HG02588 (cell line): Measurements from ENCODE around the gene BMP6.

Experiments
- ATAC-seq: cut with Tn5 transposase; IDR thresholded peaks from one replicate; pipeline ENCODE4 v1.9.1; 2021; ENCODE audit warnings: mild to moderate bottlenecking, moderate library complexity; ENCODE audit not compliant: unreplicated experiment

Gene BMP6

DNA sequence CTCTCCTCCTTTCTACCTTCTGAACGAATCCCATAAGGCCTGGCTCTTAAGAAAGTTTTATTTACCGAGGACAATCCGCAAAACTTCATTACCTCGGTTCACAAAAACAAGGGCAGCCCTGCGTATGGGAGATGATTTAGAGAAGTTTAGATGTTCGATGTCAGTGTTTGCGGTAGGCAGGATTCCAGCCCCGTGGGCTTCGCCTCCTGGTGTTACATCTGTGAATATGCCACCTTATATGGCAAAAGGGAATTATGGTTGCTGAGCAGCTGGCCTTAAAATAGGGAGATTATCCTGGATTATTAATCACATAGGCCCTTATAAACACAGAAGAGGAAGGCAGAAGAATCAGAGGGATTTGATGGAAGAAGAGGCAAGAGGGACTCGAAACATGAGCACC is 21.1 kb downstream of the BMP6 start:
- ATAC-seq = no peak

DNA sequence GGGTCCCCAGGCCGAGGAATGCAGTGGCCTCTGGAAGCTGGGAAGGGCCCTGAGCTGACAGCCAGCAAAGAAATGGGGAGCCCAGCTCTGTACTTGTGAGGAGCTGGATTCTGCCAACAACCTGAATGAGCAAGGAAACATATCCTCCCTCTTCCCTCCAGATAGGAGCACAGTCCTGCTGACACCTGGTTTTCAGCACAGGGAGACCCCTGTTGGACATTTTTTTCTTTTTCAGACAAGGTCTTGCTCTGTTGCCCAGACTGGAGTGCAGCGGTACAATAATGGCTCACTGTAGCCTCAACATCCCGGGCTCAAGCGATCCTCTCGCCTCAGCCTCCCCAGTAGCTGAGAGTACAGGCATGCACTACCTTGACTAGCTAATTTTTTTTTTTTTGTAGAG is 21.5 kb downstream of the BMP6 start:
- no peak for ATAC-seq

DNA sequence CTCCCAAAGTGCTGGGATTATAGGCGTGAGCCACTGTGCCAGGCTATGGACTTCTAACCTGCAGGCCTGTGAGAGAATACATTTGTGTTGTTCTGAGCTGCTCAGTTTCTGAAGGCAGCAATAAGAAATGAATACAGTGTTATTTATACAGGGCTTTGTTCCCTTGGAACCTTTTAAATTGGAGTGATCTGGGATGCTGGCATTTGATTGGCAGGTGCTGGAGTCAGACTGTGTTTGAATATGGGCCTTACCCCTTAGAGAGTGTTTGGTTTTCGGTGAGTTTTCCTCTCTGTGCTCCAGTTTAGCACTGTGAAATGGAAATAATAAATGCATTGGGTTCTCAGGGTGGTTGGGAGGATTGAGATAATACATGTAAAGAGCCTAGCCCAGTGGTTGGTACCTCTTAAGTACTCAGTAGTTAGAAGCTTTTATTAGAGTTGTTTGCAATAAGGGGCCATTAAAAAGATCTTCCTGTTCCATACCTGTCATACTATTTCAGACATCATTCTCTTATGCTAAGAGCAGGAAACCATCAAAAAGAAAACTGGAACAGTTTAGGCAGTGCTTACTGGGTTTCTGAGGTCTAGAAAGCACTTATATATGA is 22.1 kb downstream of the BMP6 start:
- no peak for ATAC-seq

DNA sequence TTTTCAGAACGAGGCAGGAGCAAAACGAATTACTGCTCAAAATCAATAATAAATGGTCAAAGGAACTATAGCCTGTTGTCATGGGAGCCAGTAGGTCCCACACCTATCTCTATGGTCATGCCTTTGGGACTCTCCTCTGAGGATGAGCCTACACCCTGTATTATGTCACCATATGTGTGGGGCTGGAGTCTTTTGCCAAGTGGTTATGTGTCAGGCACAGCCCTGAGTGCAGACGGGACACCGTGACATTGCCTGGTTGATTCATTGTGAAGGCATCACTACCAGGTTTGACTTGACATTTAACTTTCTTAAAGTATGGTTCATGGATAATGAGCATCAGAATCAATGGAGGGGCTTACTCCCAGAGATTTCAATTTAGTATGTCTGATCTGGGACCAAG is 23.6 kb downstream of the BMP6 start:
- no peak for ATAC-seq

DNA sequence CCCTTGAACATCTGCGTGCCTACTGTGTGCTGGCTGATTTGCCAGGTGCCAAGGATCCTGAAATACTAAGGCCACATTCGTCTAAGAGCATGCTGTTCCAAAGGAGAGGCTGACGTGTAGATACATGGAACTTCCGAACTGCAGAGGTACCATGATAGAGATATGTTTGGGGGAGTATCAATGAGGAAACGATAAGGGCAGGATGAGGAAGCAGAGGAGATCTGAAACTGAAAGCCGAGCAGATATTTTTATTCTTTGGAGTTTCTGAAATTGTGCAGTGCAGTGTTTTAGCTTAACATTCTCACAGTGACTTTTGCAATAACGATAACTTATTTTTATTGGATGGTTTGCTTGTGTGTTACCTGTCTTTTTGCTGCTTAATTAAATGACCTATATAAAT is 24.3 kb downstream of the BMP6 start:
- ATAC-seq = no peak

DNA sequence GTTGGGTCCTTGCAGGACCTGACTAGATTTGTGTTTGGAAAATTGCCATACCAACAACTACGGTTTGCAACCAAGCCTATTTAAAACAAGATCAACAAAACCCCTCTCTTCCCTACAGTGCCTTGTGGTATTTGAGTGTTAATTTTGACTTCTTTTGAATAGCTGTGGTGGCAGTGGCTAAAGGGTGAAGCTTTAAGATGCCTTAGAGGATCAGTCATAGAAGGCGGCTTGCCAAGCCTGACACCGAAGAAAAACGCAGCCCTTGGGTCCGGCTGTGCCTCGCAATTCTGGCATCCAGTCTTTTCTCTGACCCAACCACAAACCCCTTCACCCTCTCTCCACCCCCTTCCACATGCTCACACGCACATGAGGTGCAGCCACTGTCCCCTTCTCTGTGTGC is 32.6 kb downstream of the BMP6 start:
- ATAC-seq = no peak

DNA sequence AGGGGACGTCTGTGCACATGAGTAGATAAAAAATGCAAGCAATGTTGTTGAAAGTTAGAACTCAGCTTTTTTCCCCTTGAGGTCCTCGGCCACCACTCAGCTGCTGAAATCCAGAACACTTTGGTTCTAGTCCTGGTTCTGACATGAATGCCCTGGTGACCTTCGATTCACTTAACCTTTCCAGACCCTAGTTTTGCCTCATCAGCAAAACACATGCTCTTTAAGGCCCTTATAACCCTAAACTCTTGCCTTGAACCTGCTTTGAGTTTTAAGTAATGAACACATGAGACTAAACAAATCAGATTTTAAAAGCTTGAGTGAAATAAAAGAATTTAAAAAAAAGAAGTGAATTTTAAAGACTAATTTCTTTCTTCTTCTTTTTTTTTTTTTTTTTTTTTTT is 33.4 kb downstream of the BMP6 start:
- ATAC-seq = no peak

DNA sequence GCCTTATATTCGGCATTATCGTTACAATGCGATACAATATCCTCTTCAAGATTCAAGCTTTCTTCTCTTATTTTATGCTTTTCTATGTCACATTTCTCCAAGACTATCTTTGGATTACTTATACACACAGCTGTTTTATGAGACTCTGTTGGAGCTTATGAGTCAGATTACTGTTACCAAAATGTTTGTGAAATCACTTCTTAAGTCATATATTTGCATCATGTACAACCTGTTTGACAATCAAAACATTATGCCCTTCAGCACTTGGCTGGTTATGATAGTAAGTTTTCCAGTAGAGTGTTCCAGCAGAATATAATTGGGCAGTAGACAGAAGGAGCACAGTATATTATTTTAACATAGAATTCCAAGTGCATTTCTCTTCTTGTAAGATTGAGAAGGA is 35.2 kb downstream of the BMP6 start:
- no peak for ATAC-seq

DNA sequence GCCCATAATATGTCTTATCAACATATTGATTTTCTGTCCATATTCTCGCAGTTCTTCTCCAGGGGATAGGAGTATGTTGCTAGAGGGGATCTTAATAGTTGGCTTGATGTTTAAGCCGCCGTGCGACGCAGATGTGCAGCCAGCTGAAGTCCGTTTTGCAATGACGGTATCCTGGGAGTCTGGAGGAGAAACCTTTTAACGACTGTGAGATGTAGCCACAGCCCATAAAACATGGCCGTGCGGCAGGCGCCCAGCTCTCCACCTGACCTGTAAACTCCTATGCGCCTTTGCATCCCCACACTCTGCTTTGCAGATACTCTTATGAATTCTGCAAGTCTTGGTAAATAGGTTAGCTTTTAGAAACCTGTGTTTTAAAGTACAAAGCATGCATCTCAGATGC is 36.9 kb downstream of the BMP6 start:
- no peak for ATAC-seq

DNA sequence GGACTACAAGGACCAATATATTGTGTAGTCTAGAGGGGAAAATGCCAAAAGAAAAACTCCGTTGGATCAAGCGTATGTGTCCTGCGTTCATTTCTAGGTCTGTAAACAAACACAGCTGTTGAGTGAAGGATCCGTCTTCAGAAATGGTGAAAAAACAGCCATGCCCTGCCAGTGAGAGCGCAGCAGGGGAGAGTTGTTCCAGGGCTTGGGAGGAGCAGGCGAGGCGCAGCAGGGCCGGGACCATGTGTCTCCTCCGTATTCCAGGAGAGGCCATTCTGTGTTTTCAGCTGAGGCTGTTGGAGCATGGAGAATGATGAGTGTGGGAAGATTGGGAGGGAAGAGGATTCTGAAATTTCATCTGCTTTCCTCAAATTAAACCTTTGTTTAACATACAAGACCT is 38.0 kb downstream of the BMP6 start:
- ATAC-seq = no peak

DNA sequence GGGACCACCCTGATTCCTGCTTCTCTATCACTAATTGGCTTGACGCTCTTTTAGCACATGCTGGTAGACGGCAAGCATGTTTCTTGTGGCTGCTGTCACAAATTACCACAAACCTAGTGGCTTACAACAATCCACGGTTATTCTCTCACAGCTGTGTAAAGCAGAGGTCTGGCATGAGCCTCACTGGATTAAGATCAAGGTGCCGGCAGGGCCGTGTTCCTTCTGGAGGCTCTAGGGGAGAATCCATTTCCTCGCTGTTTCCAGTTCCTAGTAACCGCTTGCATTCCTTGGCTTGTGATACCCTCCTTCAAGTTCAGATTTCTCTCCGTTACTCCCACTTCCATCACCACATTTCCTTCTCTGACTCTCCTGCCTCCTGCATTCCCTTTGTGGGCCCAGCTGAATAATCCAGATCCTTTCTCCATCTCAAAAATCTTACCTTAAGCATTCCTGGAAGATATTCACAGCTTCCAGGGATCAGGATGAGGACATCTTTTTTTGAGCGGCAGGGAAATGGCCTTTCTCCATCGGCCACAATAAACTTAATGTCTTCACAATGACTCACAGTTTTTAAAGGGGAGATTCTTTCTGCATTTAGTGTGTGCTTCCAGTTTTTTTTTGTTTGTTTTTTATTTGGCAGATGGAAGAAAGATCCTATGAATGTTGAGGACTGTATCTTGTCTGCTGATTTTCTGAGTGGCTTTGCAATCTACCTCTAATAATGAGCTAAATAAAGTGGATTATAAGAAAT is 39.9 kb downstream of the BMP6 start:
- no peak for ATAC-seq

DNA sequence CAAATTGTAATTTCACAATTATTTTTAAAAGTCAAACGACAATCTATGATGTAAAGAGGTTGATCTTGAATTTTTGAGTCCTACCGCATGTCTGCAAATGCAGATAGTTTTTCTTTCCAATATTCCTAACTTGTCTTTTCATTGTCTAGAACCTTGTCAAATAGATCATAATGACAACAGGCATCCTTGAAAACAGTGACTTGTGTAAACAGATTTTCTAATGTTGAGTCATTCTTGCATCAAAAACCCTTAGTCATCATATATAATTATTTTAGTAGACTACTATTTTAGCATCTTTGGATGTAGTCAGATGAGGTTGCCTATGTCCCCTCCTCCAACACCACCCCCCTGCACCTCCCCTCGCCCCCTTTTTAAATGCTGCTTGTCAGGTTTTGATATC is 43.8 kb downstream of the BMP6 start:
- ATAC-seq = no peak

DNA sequence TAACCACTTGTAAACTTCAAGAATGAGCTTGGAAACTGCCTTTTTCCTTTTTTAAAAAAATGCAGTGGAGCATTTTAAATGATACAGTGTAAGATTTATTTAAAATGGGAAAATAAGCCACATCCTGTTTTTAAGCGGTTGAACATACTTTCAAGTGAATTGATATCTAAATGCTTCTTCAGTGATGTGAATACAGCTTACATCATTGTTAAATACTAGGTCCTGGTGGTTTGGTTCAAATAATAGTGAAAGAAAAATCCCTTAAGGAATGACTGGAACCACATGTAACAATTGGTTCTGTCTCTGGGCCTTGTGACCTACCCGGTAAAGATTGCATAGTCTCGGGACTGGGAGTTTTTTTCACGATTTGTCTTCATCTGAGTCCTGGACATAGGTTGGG is 44.2 kb downstream of the BMP6 start:
- no peak for ATAC-seq

DNA sequence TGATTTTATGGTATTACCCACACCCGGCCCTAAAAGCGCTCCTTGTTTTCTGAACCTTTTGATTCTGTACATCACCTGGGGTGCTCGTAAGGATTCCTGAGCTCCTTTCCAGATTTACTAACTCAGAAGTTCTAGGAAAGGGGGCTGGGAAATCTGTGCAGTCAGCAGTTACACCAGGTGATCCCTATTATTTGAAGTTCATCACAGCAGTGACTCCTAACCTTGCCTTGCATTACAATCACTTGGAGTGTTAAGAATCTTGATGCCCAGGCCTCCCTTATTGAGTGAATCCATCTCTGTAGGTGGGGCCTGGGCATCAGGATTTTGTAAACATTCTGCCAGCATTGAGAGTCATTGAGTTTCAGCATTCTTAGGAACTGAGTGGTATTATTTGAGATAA is 44.7 kb downstream of the BMP6 start:
- ATAC-seq = no peak

DNA sequence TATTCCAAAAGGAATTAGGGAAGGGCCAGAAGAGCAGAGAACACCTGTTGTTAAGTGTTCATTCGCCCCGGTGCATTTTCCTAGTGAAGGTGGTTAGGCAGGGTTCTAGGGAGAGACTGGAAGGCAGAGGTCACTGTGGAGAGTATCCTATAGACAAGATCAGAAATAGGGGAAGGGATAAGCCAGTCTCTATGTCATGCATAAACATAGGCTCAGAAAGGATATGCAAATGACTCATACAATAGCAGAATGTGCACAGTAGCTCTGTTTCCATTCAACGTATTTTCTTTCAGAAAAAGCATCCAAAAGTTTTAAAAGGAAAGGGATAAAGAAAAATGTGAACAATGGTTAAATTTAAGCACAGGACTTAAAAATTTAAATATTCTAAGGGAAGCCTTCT is 47.4 kb downstream of the BMP6 start:
- ATAC-seq = no peak

DNA sequence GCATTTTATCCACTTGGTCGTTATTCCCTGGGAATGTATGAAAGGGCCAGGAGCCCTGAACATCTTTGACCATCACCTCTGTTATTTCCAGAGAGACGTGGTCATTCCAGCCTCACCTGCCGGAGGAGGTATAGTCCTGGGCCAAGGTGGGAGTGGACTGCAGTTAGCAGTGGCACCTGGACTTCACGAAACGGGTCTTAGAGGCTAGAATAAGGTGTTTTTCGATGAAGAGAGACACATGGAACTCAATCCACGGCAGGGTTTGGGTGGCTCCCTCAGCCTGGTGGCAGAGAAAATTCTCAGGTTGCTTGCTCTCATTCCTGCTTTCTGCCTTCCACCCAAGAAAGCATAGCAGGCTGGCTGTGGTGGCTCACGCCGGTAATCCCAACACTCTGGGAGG is 48.0 kb downstream of the BMP6 start:
- no peak for ATAC-seq

DNA sequence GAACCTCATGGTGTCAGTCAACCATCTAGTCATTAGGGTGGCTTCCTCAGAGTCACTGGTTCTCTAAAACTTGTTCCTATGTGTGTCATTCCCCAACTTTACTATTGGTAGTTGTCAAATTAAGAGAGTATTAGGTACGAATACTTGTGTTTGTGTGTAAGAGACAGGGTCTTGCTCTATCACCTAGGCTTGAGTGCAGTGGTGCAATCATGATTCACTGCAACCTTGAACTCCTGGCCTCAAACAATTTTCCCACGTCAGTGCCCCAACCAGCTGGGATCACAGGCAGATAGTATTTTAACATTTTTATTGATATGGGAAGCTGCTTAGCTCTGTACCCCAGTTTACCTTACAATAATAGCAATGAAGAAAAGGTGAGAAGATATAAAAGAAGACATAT is 50.6 kb downstream of the BMP6 start:
- no peak for ATAC-seq

DNA sequence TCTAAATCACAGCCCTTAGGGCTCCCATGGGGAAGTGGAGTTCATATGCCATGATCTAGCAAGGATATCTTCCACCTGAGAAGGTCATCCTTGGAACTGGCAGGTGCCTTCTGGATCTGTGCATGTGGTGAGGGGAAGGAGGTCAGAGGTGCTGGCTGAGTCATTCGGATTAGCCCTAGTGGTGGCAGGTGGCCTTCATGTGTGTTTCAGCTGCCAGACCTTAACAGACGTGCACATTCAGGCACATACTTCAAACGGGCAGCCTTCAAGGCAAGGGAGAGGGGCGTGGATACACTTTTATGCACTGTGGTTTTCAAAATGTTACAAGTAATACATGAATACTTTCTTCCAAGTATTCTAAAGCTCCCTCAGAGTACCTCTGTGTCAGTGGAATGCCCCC is 51.2 kb downstream of the BMP6 start:
- no peak for ATAC-seq

DNA sequence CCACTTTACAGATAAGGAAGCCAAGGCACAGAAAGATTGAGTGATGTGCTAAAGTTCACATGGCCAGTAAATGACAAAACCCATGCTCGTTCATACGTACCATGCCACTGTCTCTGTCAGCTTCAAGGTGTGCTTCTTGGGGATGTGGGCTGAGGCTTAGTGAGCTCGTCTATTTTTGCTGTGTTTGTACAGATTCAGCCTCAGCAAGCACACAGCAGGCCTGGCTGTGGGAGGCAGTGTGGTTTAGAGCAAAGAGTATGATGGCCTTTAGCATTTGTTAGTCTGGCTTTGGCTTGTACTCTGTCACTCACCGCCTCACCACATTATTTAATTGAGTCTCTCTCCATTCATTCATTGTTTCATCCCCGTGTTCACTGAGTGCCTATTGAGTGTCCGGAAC is 55.3 kb downstream of the BMP6 start:
- ATAC-seq = no peak

DNA sequence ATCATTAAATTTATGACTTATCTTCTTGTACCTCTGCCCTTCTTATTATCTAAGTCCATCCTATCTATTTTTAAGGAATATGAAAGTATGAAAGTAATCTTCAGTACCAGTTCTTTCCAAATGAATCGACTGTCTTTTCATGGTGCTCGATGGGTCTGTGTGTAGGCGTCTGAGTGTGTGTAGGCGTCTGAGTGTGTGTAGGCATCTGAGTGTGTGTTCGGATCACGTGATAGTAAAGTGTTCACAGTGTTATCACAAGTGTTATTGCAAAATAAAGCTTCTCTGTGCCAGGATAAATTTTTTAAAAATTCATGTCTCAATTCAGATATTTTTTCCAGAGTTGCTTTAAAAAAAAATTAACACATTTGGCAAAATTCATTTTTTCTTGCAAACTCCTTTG is 58.3 kb downstream of the BMP6 start:
- ATAC-seq = no peak

DNA sequence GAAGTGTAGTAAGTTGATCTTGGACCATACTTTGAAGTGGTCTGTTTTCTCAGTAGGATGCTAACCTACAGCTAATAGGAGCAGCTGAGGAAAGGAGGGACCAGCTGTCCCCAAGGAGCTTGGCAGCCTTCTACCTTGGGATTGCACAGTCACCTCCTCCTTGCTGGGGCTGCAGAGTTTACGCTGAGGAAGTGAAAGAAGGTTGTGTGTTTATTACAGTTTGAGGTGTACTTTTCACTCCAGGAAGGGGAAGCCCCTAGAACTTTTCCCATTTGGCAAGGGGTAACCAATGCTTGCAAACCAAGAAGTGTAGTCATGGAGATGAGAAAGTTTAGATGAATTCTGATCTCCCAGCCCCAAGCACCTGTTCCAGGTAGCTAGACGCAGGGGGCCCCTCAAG is 58.8 kb downstream of the BMP6 start:
- no peak for ATAC-seq

DNA sequence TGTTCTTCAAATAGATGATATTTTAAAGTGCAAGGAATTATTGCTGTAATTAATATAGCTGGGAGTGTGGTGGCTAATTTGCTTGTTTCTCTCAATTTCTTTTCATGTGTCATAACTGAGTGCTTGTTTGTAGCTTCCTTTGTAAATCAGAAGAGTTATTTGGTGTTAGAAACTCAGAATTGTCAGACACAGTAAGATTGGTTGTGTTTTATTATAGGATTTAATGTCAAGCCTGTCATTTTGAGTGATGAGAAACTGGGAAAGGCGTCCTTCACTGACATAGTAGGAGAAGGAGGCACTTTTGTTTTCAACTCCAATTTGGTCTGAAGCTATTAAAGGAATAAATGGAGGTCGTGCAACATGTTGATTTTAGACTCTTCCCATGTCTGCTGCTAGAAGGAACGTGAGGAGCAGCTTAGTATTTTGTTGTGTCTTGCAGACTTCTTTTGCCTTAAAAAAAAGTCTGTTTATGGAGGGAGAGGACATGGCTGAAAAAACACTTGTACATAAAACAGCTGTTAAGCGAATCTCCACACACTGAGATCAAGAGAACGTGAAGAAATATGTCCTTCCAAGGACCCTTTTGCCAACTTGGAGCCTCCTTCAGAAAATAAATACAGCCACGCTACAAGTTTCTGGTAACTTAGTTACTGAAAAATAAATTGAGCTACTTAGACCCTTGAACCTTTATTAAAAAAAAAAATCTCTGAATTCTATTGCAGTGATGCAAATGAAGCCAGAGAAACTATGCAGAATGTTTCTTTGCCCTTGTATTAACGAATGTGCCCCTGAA is 59.5 kb downstream of the BMP6 start:
- ATAC-seq = no peak
